Adipocyte (in vitro differentiated cells): ENCODE measurements around the gene MORC3.
"Not testable (repeated sequence)": the region's sequence is repeated elsewhere in the genome, so short reads cannot be mapped to it uniquely, and the experiment has no call there.

Source experiments
- DNase-seq: peaks from one replicate; pipeline ENCODE4 v3.0.0-alpha.2; 2015; ENCODE audit warnings: low read depth
- H3K27me3 ChIP-seq: replicated peaks from 2 replicates; pipeline ENCODE4 v1.7.0; 2013; ENCODE audit warnings: mild to moderate bottlenecking, low read length, moderate library complexity; ENCODE audit not compliant: control insufficient read depth, insufficient read depth
- H3K36me3 ChIP-seq: 2 replicates; pipeline ENCODE4 v1.7.0; 2013; ENCODE audit warnings: low read length, mild to moderate bottlenecking, moderate library complexity; ENCODE audit not compliant: control insufficient read depth, insufficient read depth, severe bottlenecking
- H3K4me1 ChIP-seq: 2 replicates; pipeline ENCODE4 v1.7.0; 2013; ENCODE audit warnings: mild to moderate bottlenecking, low read length, moderate library complexity; ENCODE audit not compliant: control insufficient read depth, insufficient read depth
- H3K4me3 ChIP-seq: 2 replicates; pipeline ENCODE4 v1.7.0; 2013; ENCODE audit warnings: mild to moderate bottlenecking, low read length, moderate library complexity
- H3K9ac ChIP-seq: 2 replicates; pipeline ENCODE4 v1.7.0; 2013; ENCODE audit warnings: mild to moderate bottlenecking, low read length, moderate library complexity
- H3K9me3 ChIP-seq: 2 replicates; pipeline ENCODE4 v1.7.0; 2013; ENCODE audit warnings: mild to moderate bottlenecking, low read length, moderate library complexity; ENCODE audit not compliant: control insufficient read depth

MORC3 gene

DNA sequence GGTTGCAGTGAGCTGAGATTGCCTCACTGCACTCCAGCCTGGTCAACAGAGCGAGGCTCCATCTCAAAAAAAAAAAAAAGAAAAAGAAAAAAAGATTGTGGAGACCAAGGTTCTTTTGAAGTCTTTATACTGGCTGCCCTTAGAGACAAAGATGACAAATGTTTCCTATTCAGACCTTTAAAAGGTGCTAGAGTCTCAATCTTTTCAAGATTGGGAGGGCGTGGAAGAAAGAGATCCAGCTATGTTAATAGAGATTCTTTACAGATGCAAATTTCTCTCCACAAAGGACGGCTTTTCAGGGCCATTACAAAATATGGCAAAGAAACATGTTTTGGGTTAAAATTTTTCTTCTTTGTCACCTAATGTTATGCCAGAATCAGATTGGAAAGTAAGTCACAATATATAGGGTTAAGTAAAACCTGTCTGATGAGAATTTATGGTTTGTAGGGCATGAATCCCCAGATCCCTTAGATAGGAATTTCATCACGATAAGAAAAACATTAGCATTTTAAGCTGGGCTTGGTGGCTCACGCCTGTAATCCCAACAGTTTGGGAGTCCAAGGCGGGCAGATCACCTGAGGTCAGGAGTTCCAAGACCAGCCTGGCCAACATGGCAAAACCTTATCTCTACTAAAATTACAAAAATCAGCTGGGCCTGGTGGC is 13.0 kb upstream of the MORC3 start:
- H3K27me3 ChIP-seq, result no peaks in the 10 kb centered on the region
- no peaks in the 10 kb centered on the region for H3K36me3 ChIP-seq
- DNase-seq, result no peak
- no peak overlapping the region for H3K9ac ChIP-seq
- peaks cover 3% of the 10 kb centered on the region for H3K9me3 ChIP-seq
- H3K4me3 ChIP-seq, result no peak overlapping the region
- H3K4me1 ChIP-seq, result no peaks in the 10 kb centered on the region

DNA sequence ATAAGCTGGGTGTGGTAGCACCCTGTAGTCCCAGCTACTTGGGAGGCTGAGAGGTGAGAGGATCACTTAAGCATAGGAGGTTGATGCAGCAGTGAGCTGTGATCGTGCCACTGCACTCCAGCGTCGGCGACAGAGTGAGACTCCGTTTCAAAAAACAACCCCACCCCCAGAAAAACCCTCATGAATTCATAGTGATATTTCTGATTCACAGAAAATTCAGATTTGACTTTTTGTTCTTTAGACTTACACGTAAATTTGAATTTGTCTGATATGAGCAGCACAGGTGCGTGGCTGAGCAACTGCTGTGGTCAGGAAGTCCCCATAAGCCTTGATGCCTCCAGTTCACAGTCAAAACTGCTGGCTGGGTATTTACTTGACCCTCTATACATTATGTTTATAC is 10.0 kb upstream of the MORC3 start:
- no peak for DNase-seq
- Histone ChIP-seq H3K4me3 (no peak overlapping the region), H3K9me3 (peaks cover 3% of the 10 kb centered on the region), H3K9ac (no peak overlapping the region), H3K27me3 (no peaks in the 10 kb centered on the region), H3K4me1 (no peaks in the 10 kb centered on the region), H3K36me3 (no peaks in the 10 kb centered on the region)

DNA sequence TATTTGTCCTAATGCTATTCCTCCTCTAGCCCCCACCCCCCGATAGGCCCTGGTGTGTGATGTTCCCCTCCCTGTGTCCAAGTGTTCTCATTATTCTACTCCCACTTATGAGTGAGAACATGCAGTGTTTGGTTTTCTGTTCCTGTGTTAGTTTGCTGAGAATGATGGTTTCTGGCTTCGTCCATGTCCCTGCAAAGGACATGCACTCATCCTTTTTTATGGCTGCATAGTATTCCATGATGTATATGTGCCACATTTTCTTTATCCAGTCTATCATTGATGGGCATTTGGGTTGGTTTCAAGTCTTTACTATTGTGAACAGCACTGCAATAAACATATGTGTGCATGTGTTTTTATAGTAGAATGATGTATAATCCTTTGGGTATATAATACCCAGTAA is 6.6 kb upstream of the MORC3 start:
- not testable (repeated sequence) for H3K4me1 ChIP-seq, H3K9ac ChIP-seq, DNase-seq, H3K36me3 ChIP-seq, H3K4me3 ChIP-seq, H3K27me3 ChIP-seq, H3K9me3 ChIP-seq

GRCh38 chr21:36316045-36316444 is 4.0 kb upstream of the MORC3 start:
- not testable (repeated sequence) for H3K4me1 ChIP-seq, H3K27me3 ChIP-seq, H3K9me3 ChIP-seq, H3K9ac ChIP-seq, DNase-seq, H3K36me3 ChIP-seq, H3K4me3 ChIP-seq

- Histone ChIP-seq H3K36me3 (no peaks in the 10 kb centered on the region), H3K9me3 (no peaks in the 10 kb centered on the region), H3K9ac (no peak overlapping the region), H3K27me3 (no peaks in the 10 kb centered on the region), H3K4me1 (peaks cover 15% of the 10 kb centered on the region), H3K4me3 (no peak overlapping the region)
- no peak for DNase-seq
Measured at GRCh38 chr21:36316872-36317484, 3.0 kb upstream of the MORC3 start.

- H3K4me1 ChIP-seq, result peaks cover 32% of the 10 kb centered on the region
- not testable (repeated sequence) for DNase-seq, H3K9me3 ChIP-seq, H3K27me3 ChIP-seq, H3K36me3 ChIP-seq
- peak overlapping the region; percentile 91 for H3K4me3 ChIP-seq
- H3K9ac ChIP-seq, result peak overlapping the region; percentile 86
Measured at GRCh38 chr21:36319406-36319766, 611 bp upstream of the MORC3 start.

DNA sequence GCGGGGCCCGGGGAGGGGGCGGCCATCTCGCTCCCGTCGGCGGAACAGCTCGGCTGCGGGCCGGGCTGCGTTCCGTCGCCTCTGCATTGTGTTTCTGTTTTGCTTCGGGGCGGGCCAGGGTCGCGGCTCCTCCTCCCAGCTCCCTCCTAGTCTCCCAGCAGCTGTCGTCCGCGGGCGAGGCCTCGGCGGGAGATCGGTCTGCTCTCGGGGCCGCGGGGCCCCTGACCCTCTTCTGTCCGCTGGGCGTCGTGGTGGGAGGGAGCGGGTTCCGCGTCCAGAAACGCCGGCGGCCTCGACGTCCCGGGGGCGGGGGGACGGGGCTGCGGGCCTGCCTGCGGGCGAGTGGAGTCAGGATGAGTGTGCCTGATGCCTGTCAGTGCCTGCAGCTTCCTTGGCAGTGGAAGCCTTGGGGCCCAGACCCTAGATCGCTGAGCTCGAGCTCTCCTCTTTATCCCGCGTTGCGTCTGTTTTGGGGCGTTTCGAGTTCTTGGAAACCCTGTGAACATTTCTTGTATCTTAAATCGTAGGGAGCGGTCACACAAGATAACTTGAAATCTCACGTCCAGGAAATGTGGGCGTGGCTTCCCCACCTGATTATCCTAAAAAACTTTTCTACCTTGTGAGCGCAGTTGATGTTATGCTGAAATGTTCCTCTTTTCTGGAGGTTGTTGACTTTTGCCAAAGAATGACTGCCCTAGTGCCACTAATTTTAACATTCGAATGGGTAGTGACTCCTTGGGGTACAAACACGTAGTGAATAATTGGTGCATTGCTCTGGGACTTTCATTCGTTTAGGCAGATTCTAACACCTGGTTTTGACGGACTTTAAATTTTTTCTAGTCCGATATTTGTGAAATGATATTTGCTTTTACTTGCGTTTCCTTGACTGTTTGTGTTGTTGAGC is 676 bp downstream of the MORC3 start:
- H3K36me3 ChIP-seq, result peaks cover 3% of the 10 kb centered on the region
- H3K4me1 ChIP-seq, result peaks cover 39% of the 10 kb centered on the region
- H3K27me3 ChIP-seq, result no peaks in the 10 kb centered on the region
- H3K9me3 ChIP-seq, result no peaks in the 10 kb centered on the region
- DNase-seq, result peak; percentile 85
- H3K4me3 ChIP-seq, result peak overlapping the region; percentile 91
- H3K9ac ChIP-seq, result peak overlapping the region; percentile 86

GRCh38 chr21:36321325-36322082 is 1.5 kb downstream of the MORC3 start:
- H3K4me1 ChIP-seq, result peaks cover 40% of the 10 kb centered on the region
- no peaks in the 10 kb centered on the region for H3K9me3 ChIP-seq
- peak; percentile 55 for DNase-seq
- peak overlapping the region; percentile 86 for H3K9ac ChIP-seq
- no peaks in the 10 kb centered on the region for H3K27me3 ChIP-seq
- peak overlapping the region; percentile 91 for H3K4me3 ChIP-seq
- H3K36me3 ChIP-seq, result peaks cover 3% of the 10 kb centered on the region

- Histone ChIP-seq H3K9ac (peak overlapping the region; percentile 86), H3K36me3 (peaks cover 3% of the 10 kb centered on the region), H3K4me3 (peak overlapping the region; percentile 91), H3K4me1 (peaks cover 40% of the 10 kb centered on the region), H3K27me3 (no peaks in the 10 kb centered on the region), H3K9me3 (no peaks in the 10 kb centered on the region)
- no peak for DNase-seq
Measured at GRCh38 chr21:36322083-36322424, 2.1 kb downstream of the MORC3 start.

DNA sequence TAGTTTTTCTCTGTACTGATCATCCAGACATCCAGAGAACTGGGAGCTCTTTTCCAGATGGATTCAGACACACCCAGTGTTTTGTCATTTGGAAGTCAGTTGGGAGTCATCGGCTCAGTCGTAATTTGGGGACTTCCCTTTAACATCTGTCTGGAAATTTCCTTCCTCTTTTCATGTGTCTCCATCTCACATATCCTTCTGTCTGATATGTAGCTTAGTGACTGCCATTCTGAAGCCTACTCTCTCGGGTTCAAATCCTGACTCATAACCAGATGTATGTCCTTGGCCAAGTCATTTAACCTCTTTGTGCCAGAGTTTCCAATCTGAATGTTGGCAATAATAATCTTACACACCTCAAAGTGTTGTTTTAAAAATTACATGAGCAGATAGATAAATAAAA is 3.0 kb downstream of the MORC3 start:
- Histone ChIP-seq H3K9me3 (no peaks in the 10 kb centered on the region), H3K27me3 (no peaks in the 10 kb centered on the region), H3K36me3 (peaks cover 3% of the 10 kb centered on the region), H3K4me3 (peak overlapping the region; percentile 4), H3K4me1 (peaks cover 42% of the 10 kb centered on the region), H3K9ac (peak overlapping the region; percentile 47)
- DNase-seq, result peak; percentile 45
